ENCODE measurements around the gene FAM227A. TPM values are rescaled to one million over a fixed set of nuclear protein-coding genes. Genes with fewer than 3 reads are reported as not detected.

The FAM227A gene
- total RNA-seq, 1 donor from 2014 or later: 0.43 TPM

DNA sequence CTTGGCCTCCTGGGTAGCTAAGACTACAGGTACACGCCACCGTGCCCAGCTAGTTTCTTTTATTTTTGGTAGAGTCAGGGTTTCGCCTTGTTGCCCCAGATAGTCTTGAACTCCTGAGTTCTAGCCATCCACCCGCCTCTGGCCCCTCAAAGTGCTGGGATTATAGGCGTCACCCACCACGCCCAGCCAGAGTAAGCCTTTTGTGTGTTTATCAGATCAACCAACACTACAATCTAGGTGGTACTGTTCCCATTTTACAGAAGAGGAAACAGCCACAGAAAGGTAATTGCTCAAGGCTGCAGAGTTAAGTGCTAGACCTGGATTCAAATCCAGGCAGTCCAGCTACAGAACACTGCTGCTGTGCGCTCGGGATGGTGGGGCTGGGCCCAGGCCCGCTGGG lies 28.7 kb upstream of the FAM227A start:
- Histone ChIP-seq H3K4me3 (no peak overlapping the region), H3K27ac (no peak overlapping the region), H3K36me3 (peaks cover 49 to 63% of the 10 kb centered on the region in 2 donors), H3K9me3 (no peaks in the 10 kb centered on the region), H3K27me3 (no peaks in the 10 kb centered on the region), H3K4me1 (peaks cover 0 to 3% of the 10 kb centered on the region in 2 donors)
- intact Hi-C loops (cut with DNase I): loop anchor here (10.0 kb wide), 1 partner anchor 630 kb away; the partner anchor contains the start of gene PICK1
- no peak for DNase-seq (ENCODE audit: low spot score in 2 of 2)
- TF ChIP-seq, protein P1, sequence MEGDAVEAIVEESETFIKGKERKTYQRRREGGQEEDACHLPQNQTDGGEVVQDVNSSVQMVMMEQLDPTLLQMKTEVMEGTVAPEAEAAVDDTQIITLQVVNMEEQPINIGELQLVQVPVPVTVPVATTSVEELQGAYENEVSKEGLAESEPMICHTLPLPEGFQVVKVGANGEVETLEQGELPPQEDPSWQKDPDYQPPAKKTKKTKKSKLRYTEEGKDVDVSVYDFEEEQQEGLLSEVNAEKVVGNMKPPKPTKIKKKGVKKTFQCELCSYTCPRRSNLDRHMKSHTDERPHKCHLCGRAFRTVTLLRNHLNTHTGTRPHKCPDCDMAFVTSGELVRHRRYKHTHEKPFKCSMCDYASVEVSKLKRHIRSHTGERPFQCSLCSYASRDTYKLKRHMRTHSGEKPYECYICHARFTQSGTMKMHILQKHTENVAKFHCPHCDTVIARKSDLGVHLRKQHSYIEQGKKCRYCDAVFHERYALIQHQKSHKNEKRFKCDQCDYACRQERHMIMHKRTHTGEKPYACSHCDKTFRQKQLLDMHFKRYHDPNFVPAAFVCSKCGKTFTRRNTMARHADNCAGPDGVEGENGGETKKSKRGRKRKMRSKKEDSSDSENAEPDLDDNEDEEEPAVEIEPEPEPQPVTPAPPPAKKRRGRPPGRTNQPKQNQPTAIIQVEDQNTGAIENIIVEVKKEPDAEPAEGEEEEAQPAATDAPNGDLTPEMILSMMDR (IDR thresholded peaks at IDR 0.05): no peak

DNA sequence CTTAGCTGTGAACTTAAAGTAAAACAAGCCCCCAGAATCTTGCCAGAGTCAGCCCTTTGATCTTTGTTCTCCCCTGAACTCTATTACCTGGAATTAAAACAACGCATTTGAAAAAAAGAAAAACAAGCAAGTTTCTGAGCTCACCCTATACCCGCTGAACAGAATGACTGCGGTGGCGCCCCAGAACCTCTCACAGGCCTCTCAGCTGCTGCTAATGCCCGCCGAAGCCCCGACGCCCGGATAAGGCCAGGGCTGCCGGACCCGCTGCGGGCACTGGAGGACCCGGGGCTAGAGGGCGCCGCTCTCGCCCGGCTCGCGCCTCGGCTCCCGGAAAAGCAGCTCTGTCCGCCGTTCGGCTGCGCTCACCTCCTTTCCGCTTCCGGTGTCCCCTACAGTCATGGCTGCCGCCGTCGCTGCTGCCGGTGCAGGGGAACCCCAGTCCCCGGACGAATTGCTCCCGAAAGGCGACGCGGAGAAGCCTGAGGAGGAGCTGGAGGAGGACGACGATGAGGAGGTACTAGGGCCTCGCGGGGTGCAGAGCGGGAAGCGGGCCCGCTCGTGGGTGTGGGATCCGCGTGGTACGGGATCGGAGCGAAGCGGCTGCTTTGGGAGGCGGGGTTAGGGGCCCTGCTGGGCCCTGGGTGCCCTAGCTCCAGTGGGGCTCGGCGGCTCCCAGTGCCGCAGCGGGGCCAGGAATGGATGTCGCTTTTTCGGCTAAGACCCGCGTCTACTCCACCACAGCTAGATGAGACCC lies 25.6 kb upstream of the FAM227A start, which contains the start of gene TOMM22:
TOMM22 (plus strand) TSS at position 376 of the 754 bp plus-strand sequence; CDS start at position 398, 22 bp downstream.
- peak within 1 kb of the TSS; percentile 59 to 61 for H3K27ac ChIP-seq
- no peaks in the 10 kb centered on the region for H3K9me3 ChIP-seq
- DNase-seq (ENCODE audit: low spot score in 2 of 2): peak; percentile 12 to 92
- TF ChIP-seq, protein P1 (IDR thresholded peaks at IDR 0.05): peak; percentile 8 to 76 (median 68)
- no peaks in the 10 kb centered on the region for H3K27me3 ChIP-seq
- intact Hi-C loops (cut with DNase I): loop anchor here (2.0 to 10.0 kb wide), 2 partner anchors 19 to 627 kb away; partner anchors contain the start of genes JOSD1 and PICK1
- peak within 1 kb of the TSS; percentile 77 to 94 for H3K4me3 ChIP-seq
- H3K4me1 ChIP-seq: peaks cover 0 to 3% of the 10 kb centered on the region in 2 donors
- H3K36me3 ChIP-seq: peaks cover 24 to 33% of the 10 kb centered on the region in 2 donors

DNA sequence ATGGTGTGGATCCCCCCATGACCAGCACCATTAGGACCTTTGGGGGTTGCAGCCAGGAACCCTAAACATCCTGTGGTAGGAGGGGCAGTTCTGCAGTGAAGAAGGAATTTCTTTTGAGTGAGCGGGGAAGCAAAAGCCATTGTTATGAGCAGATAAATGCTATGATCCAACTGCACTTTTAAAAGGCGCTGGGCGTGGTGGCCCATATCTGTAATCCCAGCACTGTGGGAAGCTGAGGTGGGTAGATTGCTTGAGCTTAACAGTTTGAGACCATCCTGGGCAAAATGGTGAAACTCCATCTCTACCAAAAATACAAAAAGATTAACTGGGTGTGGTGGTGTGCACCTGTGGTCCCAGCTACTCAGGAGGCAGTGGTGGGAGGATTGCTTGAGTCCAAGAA lies 19.6 kb upstream of the FAM227A start:
- Histone ChIP-seq H3K36me3 (peaks cover 17 to 18% of the 10 kb centered on the region in 2 donors), H3K9me3 (no peaks in the 10 kb centered on the region), H3K4me3 (no peak overlapping the region), H3K27ac (no peak overlapping the region), H3K4me1 (peaks cover 0 to 4% of the 10 kb centered on the region in 2 donors), H3K27me3 (no peaks in the 10 kb centered on the region)
- intact Hi-C loops (cut with DNase I): no loop called here
- TF ChIP-seq, protein P1 (IDR thresholded peaks at IDR 0.05): no peak
- no peak for DNase-seq (ENCODE audit: low spot score in 2 of 2)

DNA sequence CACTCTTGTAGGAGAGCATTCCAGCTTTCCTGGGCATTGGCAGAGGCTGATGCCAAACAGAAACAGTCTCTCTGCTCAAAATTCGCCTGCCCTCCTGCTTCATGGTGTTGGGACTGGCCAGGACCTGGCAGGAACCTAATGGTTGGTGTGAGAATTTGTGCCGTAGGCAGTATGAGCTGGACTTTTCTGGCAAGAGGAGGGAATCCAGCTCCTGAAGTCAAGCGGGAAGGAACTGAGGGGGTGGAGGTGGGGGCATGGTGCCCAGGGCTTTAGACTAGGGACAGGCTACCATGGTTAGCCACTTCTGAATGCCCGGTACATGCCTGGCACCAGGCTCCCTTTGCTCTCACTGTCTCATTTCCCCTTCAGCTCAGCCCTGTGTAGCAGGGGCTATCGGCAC lies 18.7 kb upstream of the FAM227A start:
- Histone ChIP-seq H3K9me3 (no peaks in the 10 kb centered on the region), H3K27me3 (no peaks in the 10 kb centered on the region), H3K4me3 (no peak overlapping the region), H3K4me1 (peaks cover 0 to 4% of the 10 kb centered on the region in 2 donors), H3K27ac (peak overlapping the region; percentile 40 to 52), H3K36me3 (peaks cover 20 to 22% of the 10 kb centered on the region in 2 donors)
- intact Hi-C loops (cut with DNase I): no loop called here
- TF ChIP-seq, protein P1 (IDR thresholded peaks at IDR 0.05): no peak
- peak in 1 of 2 donors; percentile 63 for DNase-seq (ENCODE audit: low spot score in 2 of 2)

DNA sequence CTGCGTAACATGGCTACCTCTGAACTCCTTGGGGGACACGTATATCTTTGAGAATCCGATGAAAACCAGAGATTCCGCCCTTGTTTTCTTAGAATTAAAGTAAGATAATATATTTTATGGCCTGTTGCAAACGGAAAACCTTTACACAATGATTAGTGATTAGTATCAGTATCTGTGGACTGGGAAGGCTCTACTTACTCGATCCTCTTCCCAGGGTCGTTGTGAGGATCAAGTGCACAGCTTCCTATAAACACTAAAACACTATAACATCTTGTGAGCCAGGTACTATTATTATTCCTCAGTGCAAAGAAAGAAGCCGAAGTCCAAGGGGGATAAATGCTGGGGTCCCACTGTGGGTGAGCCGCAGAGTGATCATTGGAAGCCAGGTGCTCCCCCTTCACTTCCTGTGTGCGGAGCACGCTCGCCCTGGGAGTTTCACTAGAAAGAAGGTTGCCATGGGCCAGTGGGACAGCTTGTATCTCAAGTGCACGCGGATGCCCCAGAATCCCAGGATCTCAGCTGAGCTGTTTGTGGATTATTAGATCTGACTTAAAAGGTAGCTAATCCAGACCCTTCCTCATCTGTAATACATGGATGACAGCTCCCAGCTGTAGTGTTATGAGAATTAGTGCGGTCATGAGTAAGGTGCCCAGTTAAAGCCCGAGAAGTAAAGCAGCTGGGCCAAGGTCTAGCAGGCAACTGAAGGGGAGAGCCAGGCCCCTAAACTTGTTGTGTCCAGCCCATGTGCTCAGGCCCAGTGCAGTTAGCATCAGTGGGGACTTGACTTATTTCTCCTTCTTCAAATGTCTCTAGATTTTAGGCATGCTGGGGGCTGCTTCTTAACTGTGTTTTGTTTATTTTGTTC lies 1.1 kb upstream of the FAM227A start:
- peaks cover 0 to 9% of the 10 kb centered on the region in 2 donors for H3K4me1 ChIP-seq
- DNase-seq (ENCODE audit: low spot score in 2 of 2): no peak
- no peaks in the 10 kb centered on the region for H3K36me3 ChIP-seq
- peak overlapping the region; percentile 82 to 88 for H3K4me3 ChIP-seq
- no peaks in the 10 kb centered on the region for H3K9me3 ChIP-seq
- H3K27ac ChIP-seq: peak overlapping the region; percentile 68 to 79
- TF ChIP-seq, protein P1 (IDR thresholded peaks at IDR 0.05): no peak
- no peaks in the 10 kb centered on the region for H3K27me3 ChIP-seq
- intact Hi-C loops (cut with DNase I): no loop called here

All from ascending aorta (tissue), 2 donors.